Activated gamma-delta T cell treated with anti-CD3 and anti-CD28 coated beads, Interleukin-2, amount 50 U/mL, for 16 hours (primary cell): Measurements from ENCODE around the gene RLF.
"Not testable (repeated sequence)": the region's sequence is repeated elsewhere in the genome, so short reads cannot be mapped to it uniquely, and the experiment has no call there.

Source experiments
- DNase-seq: peaks from one replicate; pipeline ENCODE4 v3.0.0-alpha.2; 2020; ENCODE audit warnings: low read depth

The RLF gene

DNA sequence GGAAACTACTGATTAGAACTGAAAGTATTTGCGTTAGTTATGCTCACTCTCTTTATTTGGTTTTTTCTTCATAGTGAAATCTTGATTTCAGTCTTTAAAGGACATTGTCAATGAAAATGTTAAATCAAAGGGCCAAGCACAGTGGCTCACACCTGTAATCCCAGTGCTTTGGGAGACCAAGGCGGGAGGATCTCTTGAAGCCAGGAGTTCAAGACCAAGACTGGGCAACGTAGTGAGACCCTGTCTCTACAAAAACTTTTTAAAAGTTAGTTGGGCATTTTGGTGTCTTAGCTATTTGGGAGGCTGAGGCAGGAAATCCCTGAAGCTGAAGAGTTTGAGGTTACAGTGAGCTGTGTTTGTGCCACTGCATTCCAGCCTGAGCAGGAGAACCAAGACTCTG, 13.6 kb downstream of the RLF start:
- DNase-seq = no peak

DNA sequence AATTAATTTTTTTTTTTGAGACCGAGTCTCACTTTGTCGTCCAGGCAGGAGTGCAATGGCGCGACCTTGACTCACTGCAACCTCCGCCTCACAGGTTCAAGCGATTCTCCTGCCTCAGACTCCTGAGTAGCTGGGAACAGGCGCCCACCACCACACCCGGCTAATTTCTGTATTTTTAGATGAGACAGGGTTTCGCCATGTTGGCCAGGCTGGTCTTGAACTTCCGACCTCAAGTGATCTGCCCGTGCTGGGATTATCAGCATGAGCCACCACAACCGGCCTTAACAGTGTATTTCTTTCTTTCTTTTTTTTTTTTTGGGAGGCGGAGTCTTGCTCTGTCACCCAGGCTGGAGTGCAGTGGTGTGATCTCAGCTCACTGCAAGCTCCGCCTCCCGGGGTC, 15.8 kb downstream of the RLF start:
- DNase-seq = not testable (repeated sequence)

DNA sequence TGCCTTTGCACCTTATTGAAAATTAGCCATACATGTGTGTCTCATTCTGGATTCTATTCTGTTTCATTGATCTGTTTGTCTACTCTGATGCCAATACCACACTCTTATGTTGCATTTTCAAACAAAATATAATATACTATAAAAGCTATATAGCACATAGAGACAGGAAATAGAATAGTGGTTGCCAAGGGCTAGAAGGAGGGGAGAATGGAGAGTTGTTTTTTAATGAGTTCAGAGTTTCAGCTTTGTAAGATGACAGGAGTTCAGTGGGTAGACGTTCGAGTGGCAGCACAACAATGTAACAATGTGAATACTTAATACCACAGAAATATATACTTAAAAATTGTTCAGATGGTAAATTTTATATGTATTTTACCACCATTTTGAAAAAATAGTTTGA, 17.0 kb downstream of the RLF start:
- no peak for DNase-seq

DNA sequence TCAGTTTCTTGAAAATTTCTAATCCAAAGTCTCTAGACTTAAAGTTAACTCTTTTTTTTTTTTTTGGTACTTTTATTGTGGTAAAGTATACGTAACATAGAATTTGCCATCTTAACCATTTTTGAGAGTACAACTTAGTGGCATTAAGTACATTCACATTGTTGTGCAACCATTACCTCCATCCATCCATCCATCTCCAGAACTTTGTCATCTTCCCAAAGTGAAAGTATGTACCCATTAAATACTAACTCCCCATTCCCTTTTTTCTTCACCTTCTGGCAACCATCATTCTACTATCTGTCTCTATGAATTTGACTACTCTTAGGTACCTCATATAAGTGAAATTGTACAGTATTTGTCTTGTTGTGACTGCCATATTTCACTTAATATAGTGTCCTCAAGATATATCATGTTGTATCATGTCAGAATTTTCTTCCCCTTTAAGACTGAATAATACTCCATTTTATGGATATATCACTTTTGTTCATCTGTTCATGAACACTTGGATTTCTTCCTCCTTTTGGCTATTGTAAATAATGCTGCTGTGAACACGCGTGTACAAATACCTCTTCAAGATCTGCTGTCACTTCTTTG, 18.4 kb downstream of the RLF start:
- DNase-seq = no peak

DNA sequence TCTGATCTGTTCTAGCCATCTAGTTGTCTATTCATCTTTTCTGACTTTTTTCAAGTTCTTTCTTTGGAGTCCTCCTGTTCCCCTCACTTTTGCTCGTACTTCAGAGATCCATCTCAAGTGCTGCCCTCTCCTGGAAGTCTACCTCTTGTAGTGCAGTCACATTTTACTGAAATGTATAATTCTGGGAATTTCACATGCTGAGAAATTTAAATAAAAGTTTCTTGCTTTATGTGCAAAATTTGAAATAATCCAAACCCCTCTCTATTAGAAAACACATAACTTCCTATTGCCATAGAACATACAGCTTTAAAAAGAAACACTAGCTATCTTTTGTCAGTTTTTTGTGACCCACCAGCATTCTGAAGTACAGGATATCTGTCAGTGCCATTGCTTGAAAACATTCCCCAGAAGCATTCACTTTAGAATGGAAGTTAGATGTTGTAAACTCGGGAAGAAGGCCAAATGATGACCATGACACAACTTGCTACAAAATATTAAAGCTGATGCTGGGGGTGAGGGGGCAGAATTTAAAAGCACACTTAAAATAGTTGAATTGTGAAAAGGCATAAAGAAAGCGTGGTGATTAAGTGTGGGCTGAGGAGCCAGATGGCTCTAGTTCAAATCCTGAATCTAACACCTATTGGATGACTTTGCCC, 22.0 kb downstream of the RLF start:
- no peak for DNase-seq

DNA sequence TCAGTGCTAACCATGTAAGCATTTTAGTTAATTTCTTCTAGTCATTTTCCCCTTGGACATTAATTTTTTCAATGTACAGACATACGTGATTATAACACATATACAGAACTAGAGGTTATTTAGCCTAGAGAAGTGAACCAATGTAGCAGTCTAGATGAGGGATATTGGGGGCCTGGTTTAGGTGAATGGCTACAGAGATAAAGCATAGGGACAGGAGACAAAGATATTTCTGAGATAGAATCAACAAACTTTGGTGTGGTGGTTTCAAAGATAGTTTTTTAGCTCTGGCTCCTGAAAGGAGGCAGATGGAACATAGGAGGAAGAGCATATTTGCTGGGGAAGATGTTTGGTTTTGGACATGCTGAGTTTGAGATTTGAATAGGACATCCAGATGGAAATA, 23.0 kb downstream of the RLF start:
- no peak for DNase-seq

DNA sequence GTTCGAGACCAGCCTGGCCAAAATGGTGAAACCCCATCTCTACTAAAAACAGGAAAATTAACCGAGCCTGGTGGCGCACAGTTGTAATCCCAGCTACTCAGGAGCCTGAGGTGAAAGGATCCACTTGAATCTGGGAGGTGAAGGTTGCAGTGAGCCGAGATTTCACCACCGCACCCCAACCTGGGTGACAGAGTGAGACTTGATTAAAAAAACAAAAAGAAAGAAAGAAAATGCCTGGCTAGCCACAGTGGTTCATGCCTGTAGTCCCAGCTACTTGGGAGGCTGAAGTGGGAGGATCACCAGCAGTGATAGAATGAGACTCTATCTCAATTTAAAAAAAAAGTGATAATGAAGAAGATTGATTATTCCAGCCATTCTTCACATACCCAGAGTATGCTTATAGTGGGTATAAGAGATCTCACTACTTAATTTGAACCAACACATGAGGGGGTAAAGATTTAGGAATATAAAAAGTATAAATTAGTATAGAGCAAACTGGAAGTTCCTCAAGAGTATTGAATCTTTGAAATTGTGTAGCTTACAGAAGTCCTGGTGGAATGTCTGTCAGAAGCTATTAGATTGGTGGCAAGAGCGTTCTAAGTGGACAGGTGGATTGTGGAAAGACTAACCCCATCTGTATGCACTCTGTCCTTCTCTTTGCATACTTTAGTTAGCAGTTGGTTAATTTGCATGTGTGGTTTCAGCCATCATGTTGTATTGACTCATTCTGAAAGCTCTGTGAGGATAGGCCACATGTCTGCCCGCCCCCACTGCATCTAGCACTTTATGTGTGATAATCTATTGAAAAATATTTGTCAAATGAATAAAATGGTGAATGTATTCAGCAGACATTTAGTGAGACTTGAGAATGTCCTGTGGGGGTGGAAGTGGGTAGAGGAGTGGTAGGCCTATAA, 25.0 kb downstream of the RLF start:
- peak; percentile 22 for DNase-seq

DNA sequence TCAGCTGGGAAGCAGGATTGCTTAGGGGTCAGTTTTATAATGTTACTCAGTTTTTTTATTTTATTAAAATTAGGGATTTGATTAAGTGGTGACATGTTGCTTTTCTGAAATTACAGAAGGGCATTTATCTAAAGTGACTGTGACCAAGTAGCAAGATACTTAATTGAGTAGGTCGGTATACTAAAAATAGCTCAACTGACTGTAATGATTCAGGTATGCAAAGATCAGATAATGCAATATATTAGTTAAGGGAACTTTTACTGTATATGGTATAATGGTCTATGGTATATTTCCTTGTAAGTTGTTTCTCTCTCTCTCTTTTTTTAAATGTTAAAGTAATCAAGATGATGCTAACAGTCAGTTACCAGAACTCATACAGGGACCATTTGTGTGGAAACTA, 26.2 kb downstream of the RLF start:
- no peak for DNase-seq

DNA sequence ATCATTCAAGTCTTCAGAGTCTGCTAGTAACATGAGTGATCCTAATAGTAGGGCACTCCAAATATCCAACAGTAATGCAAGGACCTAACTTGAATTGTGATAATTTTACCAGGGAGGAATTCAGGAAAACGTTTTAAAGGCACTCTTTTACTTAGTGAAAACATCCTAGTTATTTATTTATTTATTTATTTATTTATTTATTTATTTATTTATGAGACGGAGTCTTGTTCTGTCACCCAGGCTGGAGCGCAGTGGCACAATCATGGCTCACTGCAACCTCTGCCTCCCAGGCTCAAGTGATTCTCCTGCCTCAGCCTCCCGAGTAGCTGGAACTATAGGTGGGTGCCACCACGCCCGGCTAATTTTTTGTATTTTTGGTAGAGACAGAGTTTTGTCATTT, 33.5 kb downstream of the RLF start:
- DNase-seq = not testable (repeated sequence)

DNA sequence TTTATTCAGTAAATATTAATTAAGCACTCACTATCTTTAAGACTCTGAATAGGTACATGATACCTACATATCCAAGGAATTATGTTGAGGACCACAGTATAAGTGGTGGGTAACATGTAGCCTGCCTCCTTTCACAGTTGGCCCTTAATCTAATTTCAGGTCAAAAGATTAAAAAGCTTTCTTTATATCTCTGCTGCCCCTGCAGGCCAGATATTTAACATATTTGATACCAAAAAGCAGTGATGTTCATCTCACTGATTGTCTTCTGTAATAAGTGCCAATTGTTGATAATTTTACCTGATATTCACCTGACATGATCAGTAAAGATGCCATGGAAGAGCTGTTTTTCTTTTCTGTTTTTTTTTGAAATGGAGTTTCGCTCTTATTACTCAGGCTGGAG, 36.5 kb downstream of the RLF start:
- DNase-seq = no peak

DNA sequence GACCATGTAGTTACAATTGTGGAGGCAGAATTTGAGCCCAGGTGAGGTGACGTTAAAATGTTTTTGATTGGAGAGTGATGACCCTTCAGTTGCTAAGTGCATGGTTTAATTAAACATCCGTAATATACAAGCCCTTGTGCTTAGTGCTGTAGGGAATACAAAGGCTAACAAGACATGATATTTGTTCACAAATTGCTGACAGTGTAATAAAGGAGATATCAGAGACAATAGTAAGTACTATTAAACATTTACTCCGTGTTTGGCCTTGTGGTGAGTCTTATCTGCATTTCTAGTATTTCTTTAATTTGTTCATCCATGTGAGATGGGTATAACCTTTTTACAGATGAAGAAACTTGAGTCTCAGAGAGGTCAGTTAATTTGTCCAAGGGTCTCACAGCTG, 37.9 kb downstream of the RLF start:
- no peak for DNase-seq

DNA sequence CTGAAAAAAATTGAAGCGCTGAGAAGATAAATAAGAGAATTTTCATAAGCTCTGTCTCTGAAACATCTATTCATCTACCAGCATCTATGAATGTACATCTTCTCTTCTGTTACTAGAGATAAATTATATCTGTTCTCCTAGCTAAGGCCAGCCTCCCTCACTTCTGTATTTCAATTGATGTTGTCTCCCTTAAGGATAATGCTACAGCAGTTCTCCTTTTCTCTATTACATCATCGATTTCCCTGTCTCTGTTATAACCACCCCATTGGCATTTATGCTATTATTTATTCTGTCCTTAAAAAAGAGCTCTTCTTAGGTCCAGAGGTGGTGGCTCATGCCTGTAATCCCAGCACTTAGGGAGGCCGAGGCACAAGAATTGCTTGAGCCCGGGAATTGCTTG, 43.7 kb downstream of the RLF start:
- DNase-seq = no peak

DNA sequence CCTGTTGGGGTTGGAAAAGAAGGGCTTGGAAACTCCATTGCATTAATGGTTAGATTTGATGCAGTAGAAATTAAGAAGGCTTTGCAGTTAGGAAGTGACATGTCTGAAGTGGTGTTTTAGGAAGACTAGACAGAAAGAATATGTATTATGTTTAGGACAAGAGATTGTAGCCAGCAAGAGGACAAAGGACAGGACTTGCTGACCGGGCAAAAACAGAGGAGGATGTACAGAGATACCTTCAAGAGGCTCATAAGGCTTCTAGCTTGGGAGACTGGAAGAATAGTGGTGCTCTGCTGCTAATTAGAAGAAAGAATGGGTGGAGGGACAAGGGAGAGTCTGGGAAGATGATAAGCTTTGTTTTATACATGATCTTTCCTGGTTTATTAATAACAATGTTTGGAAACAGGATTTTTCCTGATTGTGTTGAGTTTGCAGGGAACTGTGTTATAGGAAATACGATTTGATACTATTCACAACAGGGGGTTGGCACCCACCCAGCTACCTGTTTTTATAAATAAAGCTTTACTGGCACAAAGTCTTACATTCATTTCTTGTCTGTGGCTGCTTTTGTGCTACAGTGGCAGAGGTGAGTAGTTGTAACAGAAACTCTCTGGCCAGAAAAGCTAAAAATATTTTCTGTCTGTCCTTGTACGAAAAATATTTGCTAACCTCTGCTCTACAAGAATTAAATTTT, 49.5 kb downstream of the RLF start:
- DNase-seq = no peak

DNA sequence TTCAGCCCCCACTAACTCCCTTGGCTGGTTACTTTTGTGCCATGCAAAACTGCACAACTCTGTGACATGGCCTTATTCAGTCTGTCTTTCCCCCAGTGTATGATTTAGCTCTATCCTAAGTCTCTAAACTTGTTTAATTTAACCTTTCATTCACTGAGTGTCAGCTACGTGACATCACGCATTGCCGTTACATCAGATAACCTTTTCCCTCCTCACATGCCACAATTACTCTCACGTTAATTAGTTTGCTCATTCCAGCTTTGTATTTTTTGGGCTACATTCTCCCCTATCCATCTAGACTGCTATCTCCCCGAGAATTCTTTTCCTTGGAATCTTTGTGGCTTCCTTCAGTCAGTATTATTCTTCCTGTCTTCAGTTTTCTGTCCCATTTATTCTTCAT, 57.1 kb downstream of the RLF start:
- DNase-seq = no peak

DNA sequence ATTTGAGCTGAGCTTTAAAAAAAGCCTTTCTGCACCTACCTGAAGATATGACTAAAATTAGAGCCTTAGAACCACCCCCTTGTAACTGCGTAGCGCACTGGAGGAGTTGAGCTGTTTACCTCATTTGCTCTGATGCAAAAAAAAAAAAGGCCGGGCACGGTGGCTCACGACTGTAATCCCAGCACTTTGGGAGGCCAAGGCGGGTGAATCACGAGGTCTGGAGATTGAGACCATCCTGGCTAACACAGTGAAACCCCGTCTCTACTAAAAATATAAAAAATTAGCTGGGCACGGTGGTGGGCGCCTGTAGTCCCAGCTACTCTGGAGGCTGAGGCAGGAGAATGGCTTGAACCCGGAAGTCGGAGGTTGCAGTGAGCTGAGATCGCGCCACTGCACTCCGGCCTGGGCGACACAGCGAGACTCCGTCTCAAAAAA, 60.3 kb downstream of the RLF start:
- not testable (repeated sequence) for DNase-seq

DNA sequence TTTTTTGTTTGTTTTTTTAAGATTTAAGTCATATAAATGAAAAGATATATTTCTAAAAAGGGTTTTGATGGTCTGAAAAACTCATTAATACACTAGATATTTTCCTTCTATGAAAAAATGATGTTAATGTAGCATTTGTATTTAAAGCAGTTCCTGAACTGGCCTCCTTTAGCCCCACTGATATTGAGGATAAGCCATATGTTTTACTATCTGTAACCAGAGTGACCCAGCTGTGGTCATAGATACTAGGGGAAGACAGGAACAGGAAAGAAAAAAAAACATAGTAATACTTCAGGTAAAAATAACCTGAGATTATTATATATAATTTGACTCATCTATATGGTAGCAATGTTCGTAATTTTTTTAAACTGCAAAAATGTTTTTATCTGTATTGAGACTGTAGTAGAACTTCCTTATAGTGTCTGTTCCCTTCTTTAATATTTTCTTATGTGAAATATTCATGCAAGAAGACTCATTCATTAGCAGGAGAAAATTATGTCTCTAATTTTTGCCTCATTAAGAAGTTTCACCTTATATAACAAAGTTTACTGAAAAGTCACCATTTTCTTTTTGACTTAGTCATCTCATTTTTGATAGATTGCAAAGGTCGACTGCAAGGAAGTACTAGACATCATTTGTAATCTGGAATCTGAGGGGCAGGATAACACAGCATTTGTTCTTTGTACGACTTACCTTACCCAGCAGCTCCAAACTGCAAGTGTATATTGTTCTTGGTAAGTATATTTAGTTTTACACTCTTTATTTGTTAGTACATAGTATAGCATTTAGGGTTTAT, 61.0 kb downstream of the RLF start:
- DNase-seq = no peak

DNA sequence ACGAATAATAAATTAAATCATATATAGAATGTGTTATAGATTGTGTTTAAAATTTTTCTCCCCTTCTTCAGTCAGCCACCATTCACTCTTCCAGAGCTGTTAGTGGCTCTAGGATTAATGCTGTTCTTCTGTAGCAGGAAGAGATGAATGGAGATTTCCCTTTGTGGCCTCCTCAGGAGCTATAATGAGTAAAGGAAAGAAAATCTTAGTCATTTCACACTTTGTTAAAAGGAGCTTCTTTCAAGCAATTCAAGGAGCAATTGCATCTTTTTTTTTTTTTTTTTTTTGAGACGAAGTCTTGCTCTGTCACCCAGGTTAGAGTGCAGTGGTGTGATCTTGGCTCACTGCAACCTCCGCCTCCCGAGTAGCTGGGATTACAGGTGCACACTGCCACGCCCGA, 62.9 kb downstream of the RLF start:
- no peak for DNase-seq

DNA sequence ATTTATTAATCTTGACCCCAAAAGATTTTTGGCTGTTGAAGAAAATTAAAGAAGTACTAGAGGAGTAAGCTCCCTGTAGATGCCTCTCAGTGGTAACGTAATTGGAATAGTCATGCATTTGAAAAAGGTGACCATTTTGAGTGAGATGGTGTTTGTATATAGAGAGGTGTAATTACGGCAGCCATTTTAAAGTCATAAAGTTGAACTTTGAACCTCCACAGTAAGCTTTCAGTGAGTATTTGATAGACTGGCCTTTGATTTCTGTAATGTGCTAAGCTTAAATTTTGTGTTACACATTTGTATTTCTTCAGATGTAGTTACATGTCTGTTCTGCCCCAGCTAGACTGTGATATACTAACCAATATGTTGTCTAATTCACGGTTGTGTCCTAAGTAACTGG, 65.0 kb downstream of the RLF start:
- no peak for DNase-seq

DNA sequence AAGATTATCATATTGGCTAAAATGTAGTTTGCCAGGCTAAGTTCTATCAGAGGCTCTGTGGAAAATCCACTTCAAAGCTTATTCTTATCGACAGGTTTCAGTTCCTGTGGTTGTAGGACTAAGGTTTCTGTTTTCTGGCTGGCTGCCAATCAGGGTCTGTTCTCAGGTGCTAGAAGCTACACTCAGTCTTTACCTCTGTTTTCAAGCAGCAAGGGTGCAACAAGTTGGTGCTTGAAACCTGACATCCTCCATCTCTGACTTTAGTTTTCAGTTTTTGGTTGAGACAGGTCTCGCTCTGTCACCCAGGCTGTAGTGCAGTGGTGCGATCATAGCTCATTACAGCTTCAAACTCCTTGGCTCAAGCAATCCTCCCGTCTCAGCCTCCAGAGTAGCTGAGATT, 71.3 kb downstream of the RLF start:
- no peak for DNase-seq

DNA sequence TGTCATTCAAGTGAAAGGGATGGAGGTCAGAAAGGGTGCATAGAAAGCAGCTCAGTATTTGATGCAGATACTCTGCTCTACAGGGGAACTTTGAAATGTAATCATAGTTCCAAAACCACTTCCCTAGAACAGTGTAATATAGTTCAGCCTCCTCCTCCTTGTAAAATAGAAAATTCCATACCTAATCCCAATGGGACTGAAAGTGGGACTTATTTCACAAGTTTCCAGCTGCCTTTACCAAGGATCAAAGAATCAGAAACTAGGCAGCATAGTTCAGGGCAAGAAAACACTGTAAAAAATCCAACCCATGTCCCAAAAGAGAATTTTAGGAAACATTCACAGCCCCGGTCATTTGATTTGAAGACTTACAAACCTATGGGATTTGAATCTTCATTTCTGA, 78.4 kb downstream of the RLF start:
- no peak for DNase-seq

DNA sequence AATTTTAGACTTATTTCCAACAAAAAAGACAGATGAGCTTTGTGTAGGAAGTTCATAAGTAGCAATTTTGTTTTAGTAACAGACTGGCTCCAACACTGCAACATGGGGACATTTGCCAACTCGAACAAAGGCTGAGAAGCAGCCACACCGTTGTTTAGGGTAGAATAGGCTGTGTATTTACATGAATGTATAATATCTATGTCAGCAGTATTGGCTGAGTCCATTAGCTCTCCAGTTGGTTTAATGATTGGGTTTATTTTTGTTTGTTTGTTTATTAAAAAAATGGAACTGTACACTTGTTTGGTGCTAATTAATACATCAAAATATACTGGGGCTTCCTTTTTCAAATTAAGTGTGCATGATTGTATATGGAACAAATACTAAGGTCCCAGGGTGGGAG, 79.2 kb downstream of the RLF start:
- no peak for DNase-seq

DNA sequence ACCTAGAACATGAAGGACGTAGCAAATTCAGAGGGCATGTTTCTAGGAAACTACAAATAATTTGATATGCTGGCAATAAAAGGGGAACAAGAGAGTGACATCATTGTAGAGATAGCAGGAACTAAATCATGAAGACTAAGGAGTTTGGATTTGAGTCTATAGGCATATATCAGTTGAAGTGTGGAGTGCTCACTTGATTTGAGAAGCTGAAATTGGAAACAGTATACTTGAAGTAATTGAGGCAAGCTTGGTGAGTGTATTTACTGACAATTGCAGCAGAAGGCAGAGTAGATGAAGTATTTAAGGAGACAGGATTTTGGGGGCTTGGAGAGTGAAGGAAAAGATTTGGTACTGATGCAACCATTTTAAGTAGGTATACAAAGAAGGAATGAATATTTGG, 80.2 kb downstream of the RLF start:
- DNase-seq = no peak
